Neural crest cell (in vitro differentiated cells): ENCODE measurements around the gene PPP1R3A. TPM values are rescaled to one million over a fixed set of nuclear protein-coding genes. Genes with fewer than 3 reads are reported as not detected.

Experiments used
- DNase-seq: peaks from one replicate; pipeline ENCODE4 v3.0.0; 2021; ENCODE audit warnings: low read depth, mixed read lengths, low spot score
- H3K27ac Mint-ChIP-seq: one replicate; pipeline ENCODE4 v1.8.0; 2021; ENCODE audit warnings: mild to moderate bottlenecking, mixed read lengths; ENCODE audit not compliant: unreplicated experiment
- H3K27me3 Mint-ChIP-seq: 2 replicates; pipeline ENCODE4 v1.8.0; 2021; ENCODE audit warnings: low read depth, mild to moderate bottlenecking, mixed read lengths
- H3K36me3 Mint-ChIP-seq: 2 replicates; pipeline ENCODE4 v1.8.0; 2021; ENCODE audit warnings: low read depth, mild to moderate bottlenecking, mixed read lengths
- H3K4me1 Mint-ChIP-seq: 2 replicates; pipeline ENCODE4 v1.8.0; 2021; ENCODE audit warnings: mixed read lengths
- H3K4me3 Mint-ChIP-seq: one replicate; pipeline ENCODE4 v1.8.0; 2021; ENCODE audit warnings: mild to moderate bottlenecking, mixed read lengths
- H3K9me3 Mint-ChIP-seq: 2 replicates; pipeline ENCODE4 v1.8.0; 2021; ENCODE audit warnings: mixed read lengths
- total RNA-seq: library from RNA; stranded (reverse); gene quantifications from 2 replicates; pipeline ENCODE4 v1.2.1, GENCODE V29; 2021
- TF ChIP-seq, protein P1 (sequence below): fragments of 200-600 bp; sonication (generic); conservative IDR thresholded peaks from 2 replicates; pipeline ENCODE4 v1.5.0; 2021; ENCODE audit warnings: antibody characterized with exemption, mild to moderate bottlenecking

PPP1R3A gene
- total RNA-seq, 1 donor from 2014 or later = not detected

DNA sequence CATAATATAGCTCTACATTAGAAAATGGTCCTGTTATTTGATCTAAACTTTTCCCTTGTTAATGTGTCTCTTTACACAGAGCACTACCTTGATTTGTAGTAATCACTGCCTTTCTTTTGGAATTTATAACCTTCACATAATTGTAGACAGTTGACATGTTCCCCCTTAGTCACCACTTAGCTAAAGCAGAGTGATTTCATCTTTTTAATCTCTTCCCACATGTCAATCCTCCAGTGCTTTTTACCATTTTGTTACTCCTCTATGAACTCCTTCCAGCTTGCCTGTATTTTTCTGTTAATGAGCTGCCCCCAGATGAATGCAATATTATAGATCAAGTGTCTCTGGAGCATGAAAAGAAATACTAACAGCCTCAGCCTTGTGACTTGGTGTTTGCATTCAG lies 2.6 kb upstream of the PPP1R3A start:
- no peaks in the 10 kb centered on the region for H3K36me3 Mint-ChIP-seq
- no peak overlapping the region for H3K27ac Mint-ChIP-seq
- no peaks in the 10 kb centered on the region for H3K4me1 Mint-ChIP-seq
- TF ChIP-seq, protein P1, sequence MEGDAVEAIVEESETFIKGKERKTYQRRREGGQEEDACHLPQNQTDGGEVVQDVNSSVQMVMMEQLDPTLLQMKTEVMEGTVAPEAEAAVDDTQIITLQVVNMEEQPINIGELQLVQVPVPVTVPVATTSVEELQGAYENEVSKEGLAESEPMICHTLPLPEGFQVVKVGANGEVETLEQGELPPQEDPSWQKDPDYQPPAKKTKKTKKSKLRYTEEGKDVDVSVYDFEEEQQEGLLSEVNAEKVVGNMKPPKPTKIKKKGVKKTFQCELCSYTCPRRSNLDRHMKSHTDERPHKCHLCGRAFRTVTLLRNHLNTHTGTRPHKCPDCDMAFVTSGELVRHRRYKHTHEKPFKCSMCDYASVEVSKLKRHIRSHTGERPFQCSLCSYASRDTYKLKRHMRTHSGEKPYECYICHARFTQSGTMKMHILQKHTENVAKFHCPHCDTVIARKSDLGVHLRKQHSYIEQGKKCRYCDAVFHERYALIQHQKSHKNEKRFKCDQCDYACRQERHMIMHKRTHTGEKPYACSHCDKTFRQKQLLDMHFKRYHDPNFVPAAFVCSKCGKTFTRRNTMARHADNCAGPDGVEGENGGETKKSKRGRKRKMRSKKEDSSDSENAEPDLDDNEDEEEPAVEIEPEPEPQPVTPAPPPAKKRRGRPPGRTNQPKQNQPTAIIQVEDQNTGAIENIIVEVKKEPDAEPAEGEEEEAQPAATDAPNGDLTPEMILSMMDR = no peak
- H3K27me3 Mint-ChIP-seq = no peaks in the 10 kb centered on the region
- no peak overlapping the region for H3K4me3 Mint-ChIP-seq
- no peaks in the 10 kb centered on the region for H3K9me3 Mint-ChIP-seq
- DNase-seq = no peak

DNA sequence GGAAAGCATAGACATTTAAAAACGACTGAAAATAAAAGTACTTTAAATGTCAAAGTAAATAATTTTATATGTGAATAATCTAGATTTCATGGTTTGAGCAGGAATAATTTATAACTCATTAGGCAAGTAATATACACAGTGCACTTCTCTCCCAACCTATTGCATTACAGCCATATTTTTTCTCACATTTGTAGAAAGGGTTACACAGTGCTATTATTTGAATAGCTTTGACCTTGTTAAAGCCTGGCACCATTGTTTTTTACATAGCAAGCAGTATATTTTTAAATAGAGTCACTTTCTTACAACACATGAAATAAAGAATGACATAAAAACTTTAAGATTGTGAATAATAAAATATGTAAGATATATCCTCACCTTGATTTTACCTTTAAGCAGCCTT lies 969 bp downstream of the PPP1R3A start:
- Mint-ChIP-seq H3K9me3 (no peaks in the 10 kb centered on the region), H3K27ac (no peak overlapping the region), H3K36me3 (no peaks in the 10 kb centered on the region), H3K27me3 (no peaks in the 10 kb centered on the region), H3K4me3 (no peak overlapping the region), H3K4me1 (no peaks in the 10 kb centered on the region)
- TF ChIP-seq, protein P1 = no peak
- DNase-seq = no peak

DNA sequence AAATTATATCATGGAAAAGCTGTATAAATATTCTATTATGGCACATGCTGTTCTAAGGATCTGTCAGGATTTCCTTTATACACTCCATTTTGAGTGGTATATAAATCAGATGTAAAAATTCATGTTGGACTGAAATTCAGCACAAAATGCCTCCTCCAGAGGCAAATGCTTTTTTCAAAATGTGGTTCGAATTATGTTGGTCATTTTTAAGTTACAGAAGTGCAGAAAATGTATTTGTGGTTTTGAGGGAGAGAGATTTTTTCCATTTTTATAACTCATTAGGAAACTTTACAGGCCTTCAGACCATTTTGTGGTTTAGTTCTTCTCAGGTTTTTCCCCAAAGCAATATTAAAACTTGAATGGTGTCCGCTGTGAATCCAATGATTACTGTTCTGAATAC lies 2.9 kb downstream of the PPP1R3A start:
- H3K9me3 Mint-ChIP-seq = no peaks in the 10 kb centered on the region
- no peak overlapping the region for H3K27ac Mint-ChIP-seq
- no peaks in the 10 kb centered on the region for H3K36me3 Mint-ChIP-seq
- TF ChIP-seq, protein P1 = no peak
- H3K4me3 Mint-ChIP-seq = no peak overlapping the region
- H3K4me1 Mint-ChIP-seq = no peaks in the 10 kb centered on the region
- no peak for DNase-seq
- no peaks in the 10 kb centered on the region for H3K27me3 Mint-ChIP-seq

DNA sequence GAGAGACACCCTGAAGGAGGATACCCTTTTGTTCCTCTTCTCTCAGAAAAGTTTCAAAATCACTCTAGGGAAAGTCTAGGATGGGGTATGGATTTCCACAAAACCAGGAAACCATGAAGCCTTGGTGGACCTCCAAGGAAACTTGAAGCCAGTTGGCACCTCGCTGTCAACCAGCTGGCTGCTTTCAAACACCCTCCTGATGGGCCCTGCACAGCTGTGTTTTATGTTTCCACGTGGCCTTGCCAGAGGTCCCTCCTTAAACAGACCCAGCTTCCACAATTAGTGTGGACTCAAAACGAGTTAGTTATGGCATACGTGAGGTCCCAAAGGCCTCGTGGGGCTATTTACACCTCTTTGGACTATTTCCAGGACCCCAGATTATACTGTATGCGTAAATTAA lies 5.9 kb downstream of the PPP1R3A start:
- DNase-seq = no peak
- H3K27me3 Mint-ChIP-seq = peaks cover 4% of the 10 kb centered on the region
- H3K9me3 Mint-ChIP-seq = no peaks in the 10 kb centered on the region
- no peaks in the 10 kb centered on the region for H3K4me1 Mint-ChIP-seq
- H3K36me3 Mint-ChIP-seq = no peaks in the 10 kb centered on the region
- H3K27ac Mint-ChIP-seq = no peak overlapping the region
- H3K4me3 Mint-ChIP-seq = no peak overlapping the region
- TF ChIP-seq, protein P1 = no peak

GRCh38 chr7:113907617-113908016 lies 11.2 kb downstream of the PPP1R3A start:
- H3K4me3 Mint-ChIP-seq = no peak overlapping the region
- no peaks in the 10 kb centered on the region for H3K4me1 Mint-ChIP-seq
- no peak overlapping the region for H3K27ac Mint-ChIP-seq
- H3K9me3 Mint-ChIP-seq = no peaks in the 10 kb centered on the region
- TF ChIP-seq, protein P1 = no peak
- peaks cover 12% of the 10 kb centered on the region for H3K27me3 Mint-ChIP-seq
- no peaks in the 10 kb centered on the region for H3K36me3 Mint-ChIP-seq
- DNase-seq = no peak

GRCh38 chr7:113904521-113904920 lies 14.3 kb downstream of the PPP1R3A start:
- Mint-ChIP-seq H3K9me3 (no peaks in the 10 kb centered on the region), H3K4me3 (no peak overlapping the region), H3K27me3 (peaks cover 10% of the 10 kb centered on the region), H3K36me3 (no peaks in the 10 kb centered on the region), H3K4me1 (no peaks in the 10 kb centered on the region), H3K27ac (no peak overlapping the region)
- DNase-seq = no peak
- TF ChIP-seq, protein P1 = no peak
